Measurements from ENCODE around the gene LRRN3.

DNA sequence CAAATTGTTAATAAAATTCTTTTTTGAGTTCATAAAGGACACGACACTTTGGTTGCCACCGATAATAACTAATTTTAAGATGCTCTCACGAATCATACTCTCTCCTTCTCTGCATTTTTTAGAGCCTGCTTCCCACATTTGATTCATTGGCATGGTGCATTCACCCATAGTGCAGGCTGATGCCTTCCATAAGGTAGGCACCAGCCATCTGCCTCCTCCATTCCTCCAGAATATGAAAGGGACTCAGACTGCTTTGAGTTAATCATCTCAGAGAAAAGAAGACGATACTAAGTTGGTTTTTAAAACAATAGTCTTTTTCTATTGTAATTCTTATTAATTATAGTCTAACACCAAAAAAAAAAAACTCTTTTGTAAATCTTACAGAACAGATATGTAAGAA lies 33.9 kb upstream of the LRRN3 start:
- TF ChIP-seq, protein P1, sequence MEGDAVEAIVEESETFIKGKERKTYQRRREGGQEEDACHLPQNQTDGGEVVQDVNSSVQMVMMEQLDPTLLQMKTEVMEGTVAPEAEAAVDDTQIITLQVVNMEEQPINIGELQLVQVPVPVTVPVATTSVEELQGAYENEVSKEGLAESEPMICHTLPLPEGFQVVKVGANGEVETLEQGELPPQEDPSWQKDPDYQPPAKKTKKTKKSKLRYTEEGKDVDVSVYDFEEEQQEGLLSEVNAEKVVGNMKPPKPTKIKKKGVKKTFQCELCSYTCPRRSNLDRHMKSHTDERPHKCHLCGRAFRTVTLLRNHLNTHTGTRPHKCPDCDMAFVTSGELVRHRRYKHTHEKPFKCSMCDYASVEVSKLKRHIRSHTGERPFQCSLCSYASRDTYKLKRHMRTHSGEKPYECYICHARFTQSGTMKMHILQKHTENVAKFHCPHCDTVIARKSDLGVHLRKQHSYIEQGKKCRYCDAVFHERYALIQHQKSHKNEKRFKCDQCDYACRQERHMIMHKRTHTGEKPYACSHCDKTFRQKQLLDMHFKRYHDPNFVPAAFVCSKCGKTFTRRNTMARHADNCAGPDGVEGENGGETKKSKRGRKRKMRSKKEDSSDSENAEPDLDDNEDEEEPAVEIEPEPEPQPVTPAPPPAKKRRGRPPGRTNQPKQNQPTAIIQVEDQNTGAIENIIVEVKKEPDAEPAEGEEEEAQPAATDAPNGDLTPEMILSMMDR (conservative IDR thresholded peaks at IDR 0.05; ENCODE audit: low read length), result no peak
- no peak for TF ChIP-seq EZH2phosphoT487 (IDR thresholded peaks at IDR 0.05; ENCODE audit: borderline replicate concordance)
